ENCODE data around the gene PACS2. TPM values are rescaled to one million over a fixed set of nuclear protein-coding genes. Genes with fewer than 3 reads are reported as not detected.

The PACS2 gene
- total RNA-seq, 1 experiment from 2014 or later: 72.5 TPM

DNA sequence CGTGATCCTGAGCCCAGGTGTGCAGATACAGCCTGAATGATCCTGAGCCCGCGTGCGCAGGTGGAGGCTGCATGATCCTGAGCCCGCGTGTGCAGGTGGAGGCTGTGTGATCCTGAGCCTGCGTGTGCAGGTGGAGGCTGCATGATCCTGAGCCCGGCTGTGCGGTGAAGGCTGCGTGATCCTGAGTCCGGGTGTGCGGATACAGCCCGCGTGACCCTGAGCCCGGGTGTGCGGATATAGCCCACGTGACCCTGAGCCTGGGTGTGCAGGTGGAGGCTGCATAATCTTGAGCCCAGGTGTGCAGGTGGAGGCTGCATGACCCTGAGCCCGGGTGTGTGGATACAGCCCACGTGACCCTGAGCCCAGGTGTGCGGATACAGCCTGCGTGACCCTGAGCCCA lies 34.0 kb upstream of the PACS2 start:
- no peaks in the 10 kb centered on the region for H3K27me3 Mint-ChIP-seq (ENCODE audit: low read depth)
- no peak overlapping the region for H3K27ac Mint-ChIP-seq
- Histone ChIP-seq H3K18ac (ENCODE audit: insufficient read length, low read depth, low read length) (no peak overlapping the region), H3K56ac (ENCODE audit: insufficient read length, low read depth, low read length) (no peak overlapping the region), H2BK120ac (ENCODE audit: low read depth, low read length, poor library complexity, severe bottlenecking) (no peak overlapping the region), H3K79me2 (ENCODE audit: insufficient read depth, low read length) (no peaks in the 10 kb centered on the region), H2BK15ac (ENCODE audit: low read depth, low read length) (no peak overlapping the region), H3K79me1 (ENCODE audit: insufficient read depth, low read depth, low read length, poor library complexity, severe bottlenecking) (peaks cover 3% of the 10 kb centered on the region), H4K91ac (ENCODE audit: insufficient read length, low read depth, low read length) (no peak overlapping the region), H3K23ac (ENCODE audit: insufficient read length, low read depth, low read length) (no peak overlapping the region), H3K4me2 (ENCODE audit: insufficient read depth, insufficient read length, low read length) (no peak overlapping the region), H4K20me1 (ENCODE audit: control insufficient read depth, insufficient read depth, insufficient read length) (no peaks in the 10 kb centered on the region), H2BK20ac (ENCODE audit: low read depth, low read length, poor library complexity, severe bottlenecking) (no peak overlapping the region), H3T11ph (ENCODE audit: low read length) (no peak overlapping the region), H3K27me3 (ENCODE audit: insufficient read depth, low read length) (no peaks in the 10 kb centered on the region), H2BK12ac (ENCODE audit: insufficient read length, low read depth, low read length) (no peak overlapping the region), H3K14ac (ENCODE audit: insufficient read depth, low read length) (no peak overlapping the region; the same call in 1 of the 2 replicates), H3K27ac (ENCODE audit: insufficient read length, low read depth, low read length) (no peak overlapping the region), H3K4ac (ENCODE audit: low read depth, low read length) (no peak overlapping the region), H2AFZ (ENCODE audit: low read length) (no peak overlapping the region), H3K23me2 (ENCODE audit: insufficient read length, low read depth, low read length, poor library complexity, severe bottlenecking) (no peaks in the 10 kb centered on the region), H3K9ac (ENCODE audit: extremely low read depth, insufficient read length, low read length) (no peak overlapping the region), H3K9me3 (ENCODE audit: control insufficient read depth, low read depth, low read length) (no peaks in the 10 kb centered on the region), H4K5ac (ENCODE audit: insufficient read length, low read depth, low read length) (no peak overlapping the region), H2AK5ac (ENCODE audit: insufficient read length, low read length) (no peak overlapping the region), H3K4me1 (ENCODE audit: insufficient read depth, low read length) (no peaks in the 10 kb centered on the region), H2BK5ac (ENCODE audit: insufficient read length, low read length) (no peak overlapping the region), H4K8ac (replicated peaks; ENCODE audit: insufficient read length, low read depth, low read length) (no peak overlapping the region)
- WGBS (ENCODE audit: extremely low coverage, insufficient read length, low lambda C conversion rate): no CpG with 5 or more reads among the region's 21 CpGs
- H3K9me3 Mint-ChIP-seq: no peaks in the 10 kb centered on the region
- TF ChIP-seq, protein P1, sequence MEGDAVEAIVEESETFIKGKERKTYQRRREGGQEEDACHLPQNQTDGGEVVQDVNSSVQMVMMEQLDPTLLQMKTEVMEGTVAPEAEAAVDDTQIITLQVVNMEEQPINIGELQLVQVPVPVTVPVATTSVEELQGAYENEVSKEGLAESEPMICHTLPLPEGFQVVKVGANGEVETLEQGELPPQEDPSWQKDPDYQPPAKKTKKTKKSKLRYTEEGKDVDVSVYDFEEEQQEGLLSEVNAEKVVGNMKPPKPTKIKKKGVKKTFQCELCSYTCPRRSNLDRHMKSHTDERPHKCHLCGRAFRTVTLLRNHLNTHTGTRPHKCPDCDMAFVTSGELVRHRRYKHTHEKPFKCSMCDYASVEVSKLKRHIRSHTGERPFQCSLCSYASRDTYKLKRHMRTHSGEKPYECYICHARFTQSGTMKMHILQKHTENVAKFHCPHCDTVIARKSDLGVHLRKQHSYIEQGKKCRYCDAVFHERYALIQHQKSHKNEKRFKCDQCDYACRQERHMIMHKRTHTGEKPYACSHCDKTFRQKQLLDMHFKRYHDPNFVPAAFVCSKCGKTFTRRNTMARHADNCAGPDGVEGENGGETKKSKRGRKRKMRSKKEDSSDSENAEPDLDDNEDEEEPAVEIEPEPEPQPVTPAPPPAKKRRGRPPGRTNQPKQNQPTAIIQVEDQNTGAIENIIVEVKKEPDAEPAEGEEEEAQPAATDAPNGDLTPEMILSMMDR (conservative IDR thresholded peaks at IDR 0.05): no peak
- no peak overlapping the region for H3K4me3 Mint-ChIP-seq
- no peak for DNase-seq
- H3K36me3 Mint-ChIP-seq (ENCODE audit: insufficient read depth in 1 of 3, low read depth in 3 of 3): peaks cover 0 to 5% (median 0%) of the 10 kb centered on the region in 3 experiments; a peak in 3 of 7 replicates
- peaks cover 13 to 15% of the 10 kb centered on the region in 2 experiments for H3K4me1 Mint-ChIP-seq
